Mesothelial cell of epicardium (in vitro differentiated cells): ENCODE data around the gene ELMO1. TPM values are rescaled to one million over a fixed set of nuclear protein-coding genes. Genes with fewer than 3 reads are reported as not detected.
"Not testable (repeated sequence)": the region's sequence is repeated elsewhere in the genome, so short reads cannot be mapped to it uniquely, and the experiment has no call there.

ENCODE experiments used
- DNase-seq, 2 experiments: peaks; one replicate each; pipeline ENCODE4 v3.0.0; 2021; ENCODE audit warnings: low spot score in 2 of 2; ENCODE audit not compliant: unreplicated experiment in 2 of 2
- H3K27ac Mint-ChIP-seq: 2 replicates; pipeline ENCODE4 v1.8.0; 2021; ENCODE audit warnings: mixed read lengths
- H3K27me3 Mint-ChIP-seq: 2 replicates; pipeline ENCODE4 v1.8.0; 2021; ENCODE audit warnings: low read depth, mixed read lengths
- H3K36me3 Mint-ChIP-seq: 2 replicates; pipeline ENCODE4 v1.8.0; 2021; ENCODE audit warnings: mixed read lengths
- H3K4me1 Mint-ChIP-seq: 2 replicates; pipeline ENCODE4 v1.8.0; 2021; ENCODE audit warnings: mixed read lengths
- H3K4me3 Mint-ChIP-seq: 2 replicates; pipeline ENCODE4 v1.8.0; 2021; ENCODE audit warnings: mild to moderate bottlenecking, moderate library complexity, mixed read lengths
- H3K9me3 Mint-ChIP-seq: 2 replicates; pipeline ENCODE4 v1.8.0; 2021; ENCODE audit warnings: mixed read lengths
- total RNA-seq: library from RNA; stranded (reverse); gene quantifications from 3 replicates; pipeline ENCODE4 v1.2.1, GENCODE V29; 2021
- TF ChIP-seq, protein P1 (sequence below): fragments of 200-600 bp; sonication (generic); IDR thresholded peaks from one replicate; pipeline ENCODE4 v1.5.0; 2021; ENCODE audit warnings: antibody characterized with exemption; ENCODE audit not compliant: unreplicated experiment

The ELMO1 gene
- total RNA-seq, 1 donor from 2014 or later, result 9.6 TPM

DNA sequence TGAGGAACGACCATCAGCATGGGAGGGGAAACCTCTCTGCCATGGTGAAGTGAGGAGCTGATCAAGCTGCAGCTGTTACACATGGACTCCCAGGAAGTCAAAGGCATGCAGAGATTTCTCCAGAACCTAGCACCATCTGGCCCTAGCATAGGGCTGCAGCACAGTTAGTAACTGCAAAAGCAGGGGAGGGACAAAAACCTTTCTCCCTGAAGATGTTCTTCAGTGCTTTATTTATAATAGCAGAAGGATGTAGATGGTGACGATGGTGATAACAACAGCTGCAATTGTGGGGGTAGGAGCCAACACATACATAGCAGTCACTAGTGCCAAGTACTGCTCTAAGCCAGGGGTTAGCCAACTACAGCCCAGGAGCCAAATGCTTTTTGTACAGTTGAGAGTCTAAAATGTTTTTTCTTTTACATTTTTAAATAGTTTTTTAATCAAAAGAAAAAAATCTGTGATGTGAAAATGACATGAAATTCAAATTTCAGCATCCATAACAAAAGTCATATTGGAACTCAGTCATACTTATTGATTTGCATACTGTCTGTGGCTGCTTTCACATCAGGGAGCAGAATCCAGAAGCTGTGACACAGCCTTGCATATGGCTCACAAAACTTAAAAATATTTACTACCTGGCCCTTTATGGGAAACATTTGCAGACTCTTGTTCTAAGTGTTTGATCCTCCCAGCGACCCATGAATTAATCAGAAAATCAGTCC is 299.5 kb downstream of the ELMO1 start:
- DNase-seq, result no peak
- Mint-ChIP-seq H3K27ac (no peak overlapping the region), H3K9me3 (peaks cover under 1% of the 10 kb centered on the region), H3K4me1 (peaks cover 11% of the 10 kb centered on the region), H3K27me3 (no peaks in the 10 kb centered on the region), H3K36me3 (no peaks in the 10 kb centered on the region), H3K4me3 (no peak overlapping the region)
- TF ChIP-seq, protein P1, sequence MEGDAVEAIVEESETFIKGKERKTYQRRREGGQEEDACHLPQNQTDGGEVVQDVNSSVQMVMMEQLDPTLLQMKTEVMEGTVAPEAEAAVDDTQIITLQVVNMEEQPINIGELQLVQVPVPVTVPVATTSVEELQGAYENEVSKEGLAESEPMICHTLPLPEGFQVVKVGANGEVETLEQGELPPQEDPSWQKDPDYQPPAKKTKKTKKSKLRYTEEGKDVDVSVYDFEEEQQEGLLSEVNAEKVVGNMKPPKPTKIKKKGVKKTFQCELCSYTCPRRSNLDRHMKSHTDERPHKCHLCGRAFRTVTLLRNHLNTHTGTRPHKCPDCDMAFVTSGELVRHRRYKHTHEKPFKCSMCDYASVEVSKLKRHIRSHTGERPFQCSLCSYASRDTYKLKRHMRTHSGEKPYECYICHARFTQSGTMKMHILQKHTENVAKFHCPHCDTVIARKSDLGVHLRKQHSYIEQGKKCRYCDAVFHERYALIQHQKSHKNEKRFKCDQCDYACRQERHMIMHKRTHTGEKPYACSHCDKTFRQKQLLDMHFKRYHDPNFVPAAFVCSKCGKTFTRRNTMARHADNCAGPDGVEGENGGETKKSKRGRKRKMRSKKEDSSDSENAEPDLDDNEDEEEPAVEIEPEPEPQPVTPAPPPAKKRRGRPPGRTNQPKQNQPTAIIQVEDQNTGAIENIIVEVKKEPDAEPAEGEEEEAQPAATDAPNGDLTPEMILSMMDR, result no peak

DNA sequence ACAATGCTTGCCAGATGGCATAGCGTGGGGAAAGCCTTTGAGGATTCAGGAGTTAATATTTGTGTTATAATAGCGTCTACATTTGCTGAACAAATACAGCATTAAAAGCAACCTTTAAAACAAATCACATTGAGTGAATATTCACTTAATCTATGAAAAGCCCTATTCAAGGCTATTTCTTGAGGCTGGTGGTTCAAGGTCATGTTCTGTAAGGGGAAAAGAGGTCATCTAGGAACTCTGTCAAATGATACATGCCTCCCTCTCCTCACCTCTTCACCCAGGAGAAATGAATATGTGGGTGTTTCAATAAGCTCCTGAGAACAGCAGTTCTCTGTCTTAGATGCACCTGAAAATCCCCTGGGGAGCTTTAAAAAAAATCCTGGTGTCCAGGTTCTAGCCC is 303.0 kb downstream of the ELMO1 start:
- DNase-seq, result no peak
- Mint-ChIP-seq H3K4me1 (peaks cover 14% of the 10 kb centered on the region), H3K9me3 (peaks cover 4% of the 10 kb centered on the region), H3K27ac (no peak overlapping the region), H3K27me3 (no peaks in the 10 kb centered on the region), H3K36me3 (no peaks in the 10 kb centered on the region), H3K4me3 (no peak overlapping the region)
- TF ChIP-seq, protein P1, result no peak

DNA sequence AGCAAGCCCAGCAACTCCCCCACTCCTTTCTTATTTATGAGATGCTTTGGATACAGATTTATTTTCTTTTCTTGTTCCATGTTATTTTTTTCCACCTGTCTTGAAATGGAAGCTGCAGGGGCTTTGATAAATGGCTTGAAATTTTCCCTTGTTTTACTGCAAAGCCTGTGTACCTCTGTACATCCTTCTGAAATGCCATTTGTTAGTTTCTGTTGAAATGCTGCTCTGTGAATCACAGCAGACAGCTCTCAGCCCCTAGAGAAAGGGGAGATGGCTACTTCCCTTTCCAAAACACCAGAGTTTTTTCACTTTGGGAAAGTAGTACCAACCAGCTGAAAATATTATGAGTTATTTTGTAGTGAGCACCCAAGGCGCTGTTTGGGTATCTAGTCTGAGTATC is 304.2 kb downstream of the ELMO1 start:
- H3K36me3 Mint-ChIP-seq, result peaks cover 7% of the 10 kb centered on the region
- no peak for DNase-seq
- no peak overlapping the region for H3K4me3 Mint-ChIP-seq
- TF ChIP-seq, protein P1, result no peak
- peaks cover 9% of the 10 kb centered on the region for H3K4me1 Mint-ChIP-seq
- H3K27ac Mint-ChIP-seq, result no peak overlapping the region
- peaks cover 13% of the 10 kb centered on the region for H3K9me3 Mint-ChIP-seq
- no peaks in the 10 kb centered on the region for H3K27me3 Mint-ChIP-seq

DNA sequence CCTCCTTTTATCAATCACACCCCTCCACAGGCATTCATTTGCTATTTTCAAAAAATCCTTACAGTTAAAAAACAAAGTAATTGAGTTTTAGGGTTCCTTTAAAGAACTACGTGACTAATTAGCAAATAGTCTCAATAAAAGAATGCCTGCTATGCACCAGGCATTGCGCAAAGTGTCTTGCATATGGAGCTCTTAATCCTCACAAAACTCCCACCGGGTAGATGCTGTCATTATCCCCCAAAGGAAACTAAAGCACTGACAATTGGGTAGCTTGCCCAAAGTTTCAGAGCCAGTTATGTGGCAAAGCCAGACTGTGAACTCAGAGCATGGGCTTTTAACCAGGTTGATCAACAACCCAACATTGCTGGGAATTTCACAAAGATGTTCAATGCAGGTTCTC is 305.7 kb downstream of the ELMO1 start:
- DNase-seq, result no peak

DNA sequence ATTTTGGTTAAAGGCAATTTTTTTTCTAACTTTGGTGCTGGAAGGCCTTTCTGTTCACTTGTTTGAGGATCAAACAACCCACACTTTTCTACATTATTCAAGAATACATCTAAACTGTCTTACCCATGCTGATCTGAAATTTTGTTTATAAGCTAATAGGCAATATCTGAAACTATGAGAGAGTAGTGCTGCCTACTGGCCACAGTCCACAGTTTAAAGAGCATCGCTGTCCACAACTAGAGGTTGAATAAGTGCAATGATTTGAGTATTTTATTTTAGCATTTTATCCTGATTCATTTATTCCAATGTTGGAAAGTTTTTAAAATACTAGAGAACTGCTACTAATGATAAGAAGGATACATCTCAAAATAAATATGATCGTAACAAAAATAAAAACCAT is 306.9 kb downstream of the ELMO1 start:
- DNase-seq, result no peak

More for the DNA sequence above, 305.7 kb downstream of the ELMO1 start:
- Mint-ChIP-seq H3K36me3 (peaks cover 7% of the 10 kb centered on the region), H3K27me3 (no peaks in the 10 kb centered on the region), H3K4me3 (no peak overlapping the region), H3K9me3 (peaks cover 27% of the 10 kb centered on the region), H3K27ac (no peak overlapping the region), H3K4me1 (peaks cover 9% of the 10 kb centered on the region)
- TF ChIP-seq, protein P1, result no peak

DNA sequence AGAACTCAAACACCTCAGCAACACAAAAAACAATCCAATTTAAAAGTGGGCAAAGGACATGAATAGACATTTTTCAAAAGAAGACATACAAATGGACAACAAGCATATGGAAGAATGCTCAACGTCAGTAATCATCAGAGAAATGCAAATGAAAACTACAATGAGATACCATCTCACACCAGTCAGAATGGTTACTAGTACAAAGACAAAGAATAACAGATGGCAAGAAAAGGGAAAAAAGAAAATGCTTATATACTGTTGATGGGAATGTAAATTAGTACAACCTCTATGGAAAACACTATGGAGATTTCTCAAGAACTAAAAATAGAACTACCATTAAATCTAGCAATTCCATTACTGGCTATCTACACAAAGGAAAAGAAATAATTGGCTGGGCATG is 314.8 kb downstream of the ELMO1 start:
- not testable (repeated sequence) for H3K27me3 Mint-ChIP-seq, DNase-seq, H3K27ac Mint-ChIP-seq, H3K36me3 Mint-ChIP-seq, H3K4me3 Mint-ChIP-seq, H3K4me1 Mint-ChIP-seq
- H3K9me3 Mint-ChIP-seq, result peaks cover 38% of the 10 kb centered on the region

More for the DNA sequence above, 306.9 kb downstream of the ELMO1 start:
- Mint-ChIP-seq H3K27me3 (no peaks in the 10 kb centered on the region), H3K27ac (no peak overlapping the region), H3K4me1 (peaks cover 9% of the 10 kb centered on the region), H3K36me3 (peaks cover 7% of the 10 kb centered on the region), H3K4me3 (no peak overlapping the region), H3K9me3 (peaks cover 35% of the 10 kb centered on the region)
- TF ChIP-seq, protein P1, result no peak
